ENCODE data around the gene GYG2.

Gene GYG2

GRCh38 chrX:2824886-2825285, 3.8 kb upstream of the GYG2 start:
- Histone ChIP-seq H3K9me2 (ENCODE audit: low read depth, low read length) (no peaks in the 10 kb centered on the region), H3K9ac (ENCODE audit: low read length) (no peak overlapping the region), H4K20me1 (ENCODE audit: insufficient read depth, low read length) (no peaks in the 10 kb centered on the region), H3K9me3 (ENCODE audit: low read length) (no peaks in the 10 kb centered on the region), H2AFZ (ENCODE audit: low read length) (no peak overlapping the region), H3K79me2 (ENCODE audit: insufficient read depth, low read length) (no peaks in the 10 kb centered on the region), H3K4me1 (ENCODE audit: insufficient read depth, low read length, severe bottlenecking) (no peaks in the 10 kb centered on the region), H3K4me2 (ENCODE audit: low read length) (no peak overlapping the region), H3K27ac (ENCODE audit: low read depth, low read length, poor library complexity, severe bottlenecking) (no peak overlapping the region), H3K27me3 (ENCODE audit: insufficient read depth, low read length) (no peaks in the 10 kb centered on the region), H3K36me3 (ENCODE audit: insufficient read depth, low read length) (no peaks in the 10 kb centered on the region), H3F3A (ENCODE audit: insufficient read depth, low read length) (no peaks in the 10 kb centered on the region), H3K4me3 (ENCODE audit: low read depth, low read length, poor library complexity, severe bottlenecking) (no peak overlapping the region)
- TF ChIP-seq CTCF (IDR thresholded peaks at IDR 0.05; ENCODE audit: low read length) (no peak), EZH2 (IDR thresholded peaks at IDR 0.05; ENCODE audit: borderline replicate concordance, low read length) (no peak)

GRCh38 chrX:2828959-2829411, 255 bp downstream of the GYG2 start:
- Histone ChIP-seq H3K79me2 (ENCODE audit: insufficient read depth, low read length) (no peaks in the 10 kb centered on the region), H4K20me1 (ENCODE audit: insufficient read depth, low read length) (no peaks in the 10 kb centered on the region), H3K4me3 (ENCODE audit: low read depth, low read length, poor library complexity, severe bottlenecking) (no peak overlapping the region), H2AFZ (ENCODE audit: low read length) (no peak overlapping the region), H3K9ac (ENCODE audit: low read length) (no peak overlapping the region), H3K27ac (ENCODE audit: low read depth, low read length, poor library complexity, severe bottlenecking) (no peak overlapping the region), H3K9me3 (ENCODE audit: low read length) (no peaks in the 10 kb centered on the region), H3F3A (ENCODE audit: insufficient read depth, low read length) (no peaks in the 10 kb centered on the region), H3K4me2 (ENCODE audit: low read length) (no peak overlapping the region), H3K9me2 (ENCODE audit: low read depth, low read length) (no peaks in the 10 kb centered on the region), H3K4me1 (ENCODE audit: insufficient read depth, low read length, severe bottlenecking) (no peaks in the 10 kb centered on the region), H3K36me3 (ENCODE audit: insufficient read depth, low read length) (no peaks in the 10 kb centered on the region), H3K27me3 (ENCODE audit: insufficient read depth, low read length) (no peaks in the 10 kb centered on the region)
- TF ChIP-seq EZH2 (IDR thresholded peaks at IDR 0.05; ENCODE audit: borderline replicate concordance, low read length) (no peak), CTCF (IDR thresholded peaks at IDR 0.05; ENCODE audit: low read length) (no peak)

- no peak overlapping the region for H3K4me2 ChIP-seq (ENCODE audit: low read length)
- no peak overlapping the region for H3K4me3 ChIP-seq (ENCODE audit: low read depth, low read length, poor library complexity, severe bottlenecking)
Measured at GRCh38 chrX:2829469-2830246, 928 bp downstream of the GYG2 start.

More at GRCh38 chrX:2829469-2830246, 928 bp downstream of the GYG2 start:
- Histone ChIP-seq H3F3A (ENCODE audit: insufficient read depth, low read length) (no peaks in the 10 kb centered on the region), H3K9ac (ENCODE audit: low read length) (no peak overlapping the region), H3K27ac (ENCODE audit: low read depth, low read length, poor library complexity, severe bottlenecking) (no peak overlapping the region), H3K79me2 (ENCODE audit: insufficient read depth, low read length) (no peaks in the 10 kb centered on the region), H3K9me3 (ENCODE audit: low read length) (no peaks in the 10 kb centered on the region), H3K4me1 (ENCODE audit: insufficient read depth, low read length, severe bottlenecking) (no peaks in the 10 kb centered on the region), H3K9me2 (ENCODE audit: low read depth, low read length) (no peaks in the 10 kb centered on the region), H3K36me3 (ENCODE audit: insufficient read depth, low read length) (no peaks in the 10 kb centered on the region), H2AFZ (ENCODE audit: low read length) (no peak overlapping the region), H4K20me1 (ENCODE audit: insufficient read depth, low read length) (no peaks in the 10 kb centered on the region), H3K27me3 (ENCODE audit: insufficient read depth, low read length) (no peaks in the 10 kb centered on the region)
- no peak for TF ChIP-seq CTCF (IDR thresholded peaks at IDR 0.05; ENCODE audit: low read length)
- TF ChIP-seq EZH2 (IDR thresholded peaks at IDR 0.05; ENCODE audit: borderline replicate concordance, low read length): no peak

Data from OCI-LY1 (cell line).